GM21786 (cell line): ENCODE measurements around the gene ARMC6.
"Not testable (repeated sequence)": the region's sequence is repeated elsewhere in the genome, so short reads cannot be mapped to it uniquely, and the experiment has no call there.

Source experiments
- ATAC-seq: cut with Tn5 transposase; IDR thresholded peaks from one replicate; pipeline ENCODE4 v1.9.1; 2021; ENCODE audit not compliant: unreplicated experiment

Gene ARMC6

DNA sequence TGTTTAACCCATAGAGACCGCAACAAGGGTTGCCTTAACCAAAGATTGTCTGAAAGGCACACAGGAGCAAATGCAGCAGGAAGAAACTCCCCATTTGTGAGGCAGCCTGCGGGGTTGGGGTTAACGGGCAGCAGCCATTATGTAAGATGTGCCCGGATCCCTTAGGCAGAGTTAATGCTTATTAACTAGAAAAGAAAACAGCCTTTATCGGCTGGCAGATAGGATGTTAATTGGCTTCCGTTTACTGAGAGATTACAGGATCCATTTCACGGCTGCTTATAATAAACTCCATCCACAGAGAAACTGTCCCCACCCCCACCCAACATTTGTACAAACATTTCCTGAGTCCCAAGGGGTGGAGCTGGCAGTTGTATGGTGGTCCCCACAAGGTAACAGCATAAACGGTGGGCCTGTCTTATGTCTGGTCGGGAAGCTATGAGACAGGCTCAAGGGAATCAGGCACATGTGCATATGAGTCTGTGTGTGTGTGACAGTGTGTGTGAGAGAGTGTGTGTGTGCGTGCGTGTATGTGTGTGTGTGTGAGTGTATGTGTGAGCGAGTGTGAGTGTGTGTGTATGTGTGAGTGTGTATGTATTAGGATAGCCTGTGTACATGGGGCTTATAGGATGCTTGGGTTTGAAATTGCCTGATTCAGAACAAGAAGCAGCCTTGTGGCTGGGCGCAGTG, 40.9 kb downstream of the ARMC6 start:
- ATAC-seq: no peak

DNA sequence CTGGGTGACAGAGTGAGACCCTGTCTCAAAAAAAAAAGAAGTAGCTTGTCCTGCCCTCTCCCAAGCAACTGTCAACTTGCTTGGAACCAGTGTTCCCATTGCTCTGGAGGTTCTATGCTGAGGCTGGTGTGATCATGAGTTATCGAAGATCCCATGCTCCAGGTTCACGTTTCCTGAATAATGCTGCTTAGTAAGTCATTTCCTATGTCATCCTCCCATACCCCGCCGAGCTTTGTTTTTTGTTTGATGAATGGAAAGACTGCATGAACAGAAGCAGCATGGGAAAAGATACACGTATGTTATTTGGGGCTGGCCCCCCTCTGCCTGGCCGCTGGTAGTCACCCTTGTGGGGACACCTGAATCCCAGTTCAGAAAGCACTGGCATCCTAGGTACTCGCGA, 41.7 kb downstream of the ARMC6 start:
- no peak for ATAC-seq

DNA sequence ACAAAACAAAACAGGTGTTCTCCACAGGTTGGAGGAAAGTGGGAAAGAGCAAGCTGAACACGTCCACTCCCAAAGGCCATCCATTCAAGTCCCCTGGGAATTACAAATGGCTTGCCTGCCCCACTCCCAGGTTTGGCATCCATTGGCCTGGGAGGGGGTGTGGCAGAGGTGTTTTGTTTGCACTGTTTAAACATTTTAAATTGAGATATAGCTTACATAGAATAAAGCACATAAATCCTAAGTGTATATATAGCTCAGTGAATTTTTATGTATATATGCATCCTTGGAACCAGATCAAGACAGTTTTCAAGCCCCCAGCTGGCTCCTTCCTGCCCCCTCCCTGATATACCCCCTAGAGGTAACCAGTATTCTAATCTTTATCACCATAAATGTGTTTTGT, 43.1 kb downstream of the ARMC6 start:
- ATAC-seq: no peak

DNA sequence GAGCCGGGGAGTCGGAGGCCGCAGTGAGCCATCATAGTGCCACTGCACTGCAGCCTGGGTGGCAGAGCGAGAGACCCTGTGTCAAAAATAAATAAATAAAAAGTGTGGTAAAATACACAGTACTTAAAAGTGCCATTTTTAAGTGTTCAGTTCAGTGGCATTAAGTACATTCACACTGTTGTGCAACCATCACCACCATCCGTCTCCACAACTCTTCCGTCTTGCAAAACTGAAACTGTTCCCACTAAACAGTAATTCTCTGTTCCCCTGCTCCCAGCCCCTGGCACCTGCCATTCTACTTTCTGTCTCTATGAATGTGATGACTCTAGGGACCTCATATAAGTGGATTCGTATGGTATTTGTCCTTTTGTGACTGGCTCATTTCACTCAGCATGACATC, 43.7 kb downstream of the ARMC6 start:
- ATAC-seq: no peak

DNA sequence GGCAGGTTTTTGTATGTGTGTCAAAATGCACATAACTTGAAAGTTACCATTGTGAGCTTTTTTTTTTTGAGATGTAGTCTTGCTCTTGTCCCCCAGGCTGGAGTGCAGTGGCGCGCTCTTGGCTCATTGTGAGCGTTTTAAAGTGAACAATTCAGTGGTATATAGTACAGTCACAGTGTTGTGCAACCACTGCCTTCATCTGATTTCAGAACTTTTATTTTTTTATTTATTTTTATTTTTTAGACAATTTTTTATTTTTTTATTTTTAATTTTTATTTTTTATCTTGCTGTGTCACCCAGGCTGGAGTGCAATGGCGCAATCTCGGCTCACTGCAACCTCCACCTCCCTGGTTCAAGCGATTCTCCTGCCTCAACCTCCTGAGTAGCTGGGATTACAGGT, 45.4 kb downstream of the ARMC6 start:
- no peak for ATAC-seq

DNA sequence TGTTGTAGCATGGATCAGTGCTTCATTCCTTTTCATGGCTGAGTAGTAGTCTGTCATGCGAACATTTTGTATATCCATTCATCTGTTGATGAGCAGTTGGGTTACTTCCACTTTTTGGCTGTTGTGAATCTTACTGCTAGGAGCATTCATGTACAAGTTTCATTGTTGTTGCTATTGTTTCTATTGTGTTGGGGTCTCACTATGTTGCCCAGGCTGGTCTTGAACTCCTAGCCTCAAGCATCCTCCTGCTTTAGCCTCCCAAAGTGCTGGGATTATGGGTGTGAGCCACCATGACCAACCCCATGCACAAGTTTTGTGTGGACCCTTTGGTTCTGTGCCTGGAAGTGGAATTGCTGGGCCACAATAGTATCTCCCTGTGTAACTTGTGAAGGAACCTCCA, 46.2 kb downstream of the ARMC6 start:
- no peak for ATAC-seq

DNA sequence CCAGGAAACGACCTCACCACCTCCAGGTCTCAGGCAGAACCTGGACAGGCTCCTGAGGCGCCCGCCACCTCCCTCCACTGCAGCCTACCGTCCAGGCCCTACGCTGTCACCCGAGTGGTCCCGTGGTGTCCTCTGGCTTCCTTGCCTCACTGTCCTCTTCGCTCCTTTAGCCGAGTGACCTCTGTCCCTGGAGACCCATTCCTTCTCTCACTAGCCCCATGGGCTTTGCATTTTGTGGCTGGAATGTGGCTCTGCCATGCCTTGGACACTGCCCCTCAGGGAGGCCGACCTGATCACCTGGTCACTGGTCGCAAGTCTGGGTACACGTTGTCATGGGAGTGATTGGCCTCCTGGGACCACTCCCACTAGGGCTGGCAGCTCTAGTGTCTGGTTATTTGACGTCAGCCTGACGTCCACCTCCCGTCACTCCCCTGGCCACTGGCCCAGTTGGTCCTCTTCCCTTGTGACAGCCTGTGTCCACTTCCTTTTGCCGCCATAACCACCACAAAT, 48.3 kb downstream of the ARMC6 start:
- no peak for ATAC-seq

DNA sequence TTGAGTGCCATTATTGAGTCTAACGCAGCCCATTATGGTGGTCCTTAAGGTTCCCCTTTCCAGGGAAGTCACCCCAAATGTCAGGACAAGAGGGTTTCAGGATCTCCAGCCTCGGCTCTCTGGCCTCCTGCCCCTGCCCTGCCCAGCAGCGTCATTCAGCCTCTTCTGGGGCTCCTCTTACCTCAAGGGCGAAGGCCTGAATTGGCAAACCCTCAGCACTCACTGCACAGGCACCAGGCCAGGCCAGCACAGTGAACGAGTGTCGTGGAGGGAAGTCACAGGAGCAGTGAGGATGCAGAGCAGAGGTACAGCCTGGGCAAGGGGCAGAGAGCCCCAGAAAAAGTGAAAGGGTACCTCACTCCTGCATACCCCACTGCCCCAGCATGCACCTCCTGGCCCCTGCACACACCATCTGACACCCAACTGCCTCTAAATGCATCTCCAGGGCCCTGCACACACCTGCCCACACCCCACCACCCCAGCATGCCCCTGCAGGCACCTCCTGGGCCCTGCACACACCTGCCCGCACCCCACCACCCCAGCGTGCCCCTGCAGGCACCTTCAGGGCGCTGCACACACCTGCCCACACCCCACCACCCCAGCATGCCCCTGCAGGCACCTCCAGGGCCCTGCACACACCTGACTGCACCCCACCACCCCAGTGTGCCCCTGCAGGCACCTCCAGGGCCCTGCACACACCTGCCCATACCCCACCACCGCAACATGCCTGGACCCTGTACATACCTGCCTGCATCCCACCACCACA, 50.2 kb downstream of the ARMC6 start:
- ATAC-seq: no peak

DNA sequence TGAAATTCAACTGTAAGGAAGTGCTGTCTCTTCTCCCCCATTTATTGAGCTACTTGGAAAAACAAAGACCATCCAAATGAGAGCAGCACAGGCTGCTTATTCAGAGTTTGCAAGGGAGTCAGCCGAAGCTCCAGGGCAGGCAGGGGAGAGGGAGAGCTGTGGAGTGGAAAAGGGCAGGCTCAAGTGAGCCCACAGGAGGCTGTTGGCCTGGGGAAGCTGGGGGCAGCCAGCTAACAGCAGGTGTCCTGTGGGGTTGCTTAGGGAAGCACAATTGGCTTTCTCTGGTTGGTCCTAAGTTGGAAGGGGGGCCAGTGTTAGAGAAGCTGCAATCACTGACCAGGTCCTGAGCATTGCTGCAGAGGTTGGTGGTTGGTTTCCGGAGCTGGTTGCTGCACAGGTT, 54.3 kb downstream of the ARMC6 start:
- no peak for ATAC-seq

DNA sequence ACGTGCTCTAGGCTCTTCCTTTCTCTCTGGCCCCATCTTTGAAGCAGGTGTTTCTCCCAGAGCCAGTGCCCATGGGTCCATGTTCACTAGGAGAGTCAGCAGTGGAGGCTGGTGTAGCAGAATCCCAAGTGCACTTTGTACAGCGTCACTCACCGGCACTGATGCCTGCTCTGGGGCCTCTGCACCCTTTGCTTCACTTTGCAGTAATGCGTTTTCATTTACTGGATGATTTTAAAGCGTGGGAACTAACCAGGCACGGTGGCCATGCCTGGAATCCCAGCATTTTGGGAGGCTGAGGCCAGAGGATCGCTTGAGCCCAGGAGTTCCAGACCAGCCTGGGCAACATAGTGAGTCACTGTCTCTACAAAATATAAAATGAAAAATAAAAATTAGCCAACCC, 61.1 kb downstream of the ARMC6 start:
- ATAC-seq: no peak

DNA sequence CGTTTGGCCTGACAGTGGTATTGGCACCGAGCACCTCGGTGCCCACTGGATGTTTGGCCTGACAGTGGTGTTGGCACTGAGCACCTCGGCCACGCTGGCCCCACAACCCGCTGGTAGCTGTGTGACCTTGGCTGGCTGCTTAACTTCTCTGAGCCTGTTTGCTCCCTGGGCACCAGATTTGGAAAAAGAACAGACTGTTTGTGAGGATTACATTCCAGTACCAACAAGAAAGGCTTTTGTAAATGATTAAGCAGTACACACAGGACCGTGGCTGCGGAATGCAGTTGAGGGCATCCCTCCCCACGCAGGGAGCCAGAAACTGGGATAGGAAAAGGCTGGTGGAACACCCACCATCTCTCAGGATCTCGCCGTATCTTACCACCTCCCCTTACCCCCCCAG, 62.3 kb downstream of the ARMC6 start:
- no peak for ATAC-seq

DNA sequence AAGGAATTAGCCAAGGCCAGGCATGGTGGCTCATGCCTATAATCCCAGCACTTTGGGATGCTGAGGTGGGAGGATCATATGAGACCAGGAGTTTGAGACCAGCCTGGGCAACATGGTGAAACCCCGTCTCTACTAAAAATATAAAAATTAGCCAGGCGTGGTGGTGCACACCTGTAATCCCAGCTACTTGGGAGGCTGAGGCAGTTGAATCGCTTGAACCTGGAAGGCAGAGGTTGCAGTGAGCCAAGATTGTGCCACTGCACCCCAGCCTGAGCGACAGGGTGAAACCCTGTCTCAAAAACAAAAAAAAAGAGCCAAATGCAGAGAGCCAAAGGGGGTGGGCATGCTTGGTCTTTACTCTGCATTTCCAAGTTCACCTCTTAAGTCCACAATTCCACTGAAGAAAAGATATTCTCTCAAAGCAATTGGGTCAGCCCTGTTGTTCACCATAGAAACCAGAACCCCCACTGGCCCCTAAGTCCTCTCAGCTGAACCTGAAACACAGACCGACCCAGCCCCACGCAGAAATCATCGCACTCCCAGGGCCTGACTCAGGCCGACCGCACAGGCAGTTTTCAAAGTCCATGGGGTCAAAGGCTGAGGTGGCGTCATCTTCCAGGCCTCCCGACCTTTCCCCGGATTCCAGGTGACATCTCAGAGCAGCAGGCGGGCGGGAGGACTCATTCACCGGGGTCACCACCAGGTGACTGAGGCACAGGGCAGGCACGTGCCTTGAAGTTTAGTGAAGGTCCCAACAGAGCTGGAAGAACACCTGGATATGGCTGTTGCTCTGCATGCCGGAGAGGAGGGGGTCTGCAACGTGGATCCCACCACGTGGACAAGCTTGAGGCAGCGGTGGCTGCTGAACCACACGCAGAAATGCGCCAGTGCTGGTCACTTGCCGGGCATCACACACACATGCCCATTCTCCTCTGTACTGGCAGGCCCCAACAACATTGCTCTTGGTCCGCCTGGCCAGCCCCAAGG, 63.5 kb downstream of the ARMC6 start:
- ATAC-seq: no peak

DNA sequence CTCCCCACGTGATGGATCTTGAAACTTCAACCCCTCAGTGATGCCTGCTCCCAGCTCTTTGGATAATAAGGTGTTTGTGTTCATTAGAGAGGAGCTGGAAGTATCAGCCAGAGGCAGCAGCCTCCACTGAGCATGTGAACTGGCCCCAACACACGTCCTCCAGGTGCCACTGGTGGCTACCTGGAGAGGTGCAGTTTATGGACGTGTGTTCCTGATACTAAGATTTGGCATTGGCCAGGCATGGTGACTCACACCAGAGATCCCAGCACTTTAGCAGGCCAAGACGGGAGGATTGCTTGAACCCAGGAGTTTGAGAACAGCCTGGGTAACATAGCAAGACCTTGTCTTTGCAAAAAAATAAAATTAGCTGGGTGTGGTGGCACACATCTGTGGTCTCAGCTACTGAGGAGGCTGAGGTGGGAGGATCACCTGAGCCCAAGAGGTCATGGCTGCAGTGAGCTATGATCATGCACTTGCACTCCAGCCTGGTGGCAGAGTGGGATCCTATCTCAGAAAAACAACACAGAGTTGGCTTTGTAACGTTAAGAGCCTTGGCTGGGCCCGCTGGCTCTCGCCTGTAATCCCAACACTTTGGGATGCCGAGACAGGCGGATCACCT, 64.8 kb downstream of the ARMC6 start:
- ATAC-seq: no peak

DNA sequence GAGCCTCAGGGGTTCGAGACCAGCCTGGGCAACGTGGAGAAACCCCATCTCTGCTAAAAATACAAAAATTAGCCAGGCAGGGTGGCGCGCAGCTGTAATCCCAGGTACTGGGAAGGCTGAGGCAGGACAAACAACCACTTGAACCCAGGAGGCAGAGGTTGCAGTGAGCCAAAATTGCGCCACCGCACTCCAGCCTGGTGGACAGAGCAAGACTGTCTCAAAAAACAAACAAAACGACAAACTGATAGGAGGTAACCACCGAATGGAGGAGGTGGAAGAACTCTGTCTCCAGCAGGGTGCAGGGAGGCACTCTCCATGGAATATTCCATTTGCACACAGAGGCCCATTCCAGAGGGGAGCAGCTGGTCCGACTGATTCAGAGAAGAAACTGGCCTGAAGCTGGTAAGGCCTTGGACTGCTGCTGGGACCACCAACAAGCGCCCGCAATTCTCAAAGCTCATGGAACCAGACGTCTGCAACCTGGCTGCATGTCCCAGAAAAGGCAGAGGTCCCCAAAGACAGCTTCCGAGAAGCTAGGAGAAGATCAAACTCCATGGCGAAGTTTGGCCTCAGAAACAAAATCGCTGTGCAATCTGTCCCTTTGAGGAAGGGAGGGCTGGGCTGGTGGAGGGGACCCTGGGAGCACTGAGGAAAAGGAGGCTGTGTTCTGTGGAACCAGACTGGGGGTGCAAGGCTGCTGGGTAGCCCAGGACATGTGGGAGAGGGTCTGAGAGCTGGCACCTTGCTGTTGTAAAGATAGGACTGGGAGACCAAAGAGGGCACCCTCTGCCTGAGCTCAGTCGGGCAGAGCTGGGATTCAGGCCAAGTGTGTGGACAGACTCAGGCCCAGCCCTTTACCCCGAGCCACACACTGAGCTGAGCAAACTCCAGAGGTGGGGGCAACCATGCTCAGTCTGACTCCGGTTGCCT, 65.6 kb downstream of the ARMC6 start:
- ATAC-seq: no peak

DNA sequence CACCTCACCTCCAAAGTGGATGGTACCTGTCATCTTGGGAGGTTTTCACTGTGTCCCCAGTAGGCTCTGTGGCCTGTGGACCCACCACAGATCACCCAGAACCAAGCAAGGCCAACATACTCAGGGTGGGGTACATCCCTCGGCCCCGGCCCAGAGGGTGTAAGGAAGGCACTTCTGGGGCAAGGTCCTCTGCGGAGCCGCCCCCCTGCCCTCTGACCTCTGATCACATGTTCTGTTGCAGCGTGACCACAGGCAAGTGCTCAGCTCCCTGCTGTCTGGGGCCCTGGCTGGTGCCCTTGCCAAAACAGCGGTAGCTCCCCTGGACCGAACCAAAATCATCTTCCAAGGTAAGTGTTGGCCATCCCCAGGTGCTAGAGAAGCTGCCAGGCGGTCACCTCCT, 68.1 kb downstream of the ARMC6 start:
- ATAC-seq: no peak

DNA sequence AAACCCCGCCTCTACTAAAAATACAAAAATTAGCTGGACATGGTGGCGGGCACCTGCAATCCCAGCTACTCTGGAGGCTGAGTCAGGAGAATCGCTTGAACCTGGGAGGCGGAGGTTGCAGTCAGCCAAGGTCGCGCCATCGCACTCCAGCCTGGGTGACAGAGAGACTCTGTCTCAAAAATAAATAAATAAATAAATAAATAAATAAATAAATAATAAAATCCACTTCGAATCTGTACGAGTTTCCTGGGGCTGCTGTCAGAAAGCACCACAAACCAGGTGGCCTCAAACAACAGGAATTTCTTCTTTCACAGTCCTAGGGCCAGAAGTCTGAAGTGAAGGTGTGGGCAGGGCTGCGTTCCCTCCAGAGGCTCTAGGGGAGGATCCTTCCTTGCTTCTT, 69.2 kb downstream of the ARMC6 start:
- not testable (repeated sequence) for ATAC-seq

DNA sequence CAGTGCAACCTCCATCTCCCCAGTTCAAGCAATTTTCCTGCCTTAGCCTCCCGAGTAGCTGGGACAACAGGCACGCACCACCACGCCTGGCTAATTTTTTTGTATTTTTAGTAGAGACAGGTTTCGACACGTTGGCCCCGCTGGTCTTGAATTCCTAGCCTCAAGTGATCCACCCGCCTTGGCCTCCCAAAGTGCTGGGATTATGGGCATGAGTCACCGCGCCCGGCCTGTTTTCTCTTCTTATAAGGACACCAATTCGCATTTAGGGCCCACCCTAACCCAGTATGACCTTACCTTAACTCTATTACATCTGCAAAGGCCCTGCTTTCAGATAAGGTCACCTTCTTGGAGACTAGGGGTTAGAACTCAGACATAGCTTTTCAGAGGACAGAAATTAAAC, 69.8 kb downstream of the ARMC6 start:
- ATAC-seq: no peak

DNA sequence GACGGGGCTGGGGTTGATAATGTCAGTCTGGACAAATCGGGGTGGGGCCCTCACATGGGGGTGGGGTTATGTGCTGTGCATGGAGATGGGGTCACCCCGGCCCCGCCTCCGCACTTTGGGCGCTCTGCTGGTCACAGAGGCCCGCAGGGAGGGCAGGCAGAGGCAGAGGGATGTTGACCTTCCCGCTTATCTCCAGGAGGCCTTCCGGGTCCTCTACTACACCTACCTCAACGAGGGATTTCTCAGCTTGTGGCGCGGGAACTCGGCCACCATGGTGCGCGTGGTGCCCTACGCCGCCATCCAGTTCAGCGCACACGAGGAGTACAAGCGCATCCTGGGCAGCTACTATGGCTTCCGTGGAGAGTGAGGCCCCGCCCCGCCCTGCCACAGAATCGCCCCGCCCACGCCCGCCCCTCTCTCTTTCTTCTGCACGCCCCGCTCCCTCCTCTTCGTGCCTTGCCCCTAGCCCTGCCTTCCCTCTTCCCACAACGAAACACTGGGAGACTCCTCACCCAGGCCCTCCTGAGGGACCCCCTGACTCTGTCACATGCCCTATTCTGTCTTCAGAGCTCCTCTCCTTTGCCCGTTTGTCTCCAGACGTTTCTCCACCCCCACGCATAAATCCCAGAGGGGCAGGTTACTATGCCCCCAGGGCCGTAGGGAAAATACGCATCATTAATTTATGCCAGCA, 72.1 kb downstream of the ARMC6 start:
- no peak for ATAC-seq

DNA sequence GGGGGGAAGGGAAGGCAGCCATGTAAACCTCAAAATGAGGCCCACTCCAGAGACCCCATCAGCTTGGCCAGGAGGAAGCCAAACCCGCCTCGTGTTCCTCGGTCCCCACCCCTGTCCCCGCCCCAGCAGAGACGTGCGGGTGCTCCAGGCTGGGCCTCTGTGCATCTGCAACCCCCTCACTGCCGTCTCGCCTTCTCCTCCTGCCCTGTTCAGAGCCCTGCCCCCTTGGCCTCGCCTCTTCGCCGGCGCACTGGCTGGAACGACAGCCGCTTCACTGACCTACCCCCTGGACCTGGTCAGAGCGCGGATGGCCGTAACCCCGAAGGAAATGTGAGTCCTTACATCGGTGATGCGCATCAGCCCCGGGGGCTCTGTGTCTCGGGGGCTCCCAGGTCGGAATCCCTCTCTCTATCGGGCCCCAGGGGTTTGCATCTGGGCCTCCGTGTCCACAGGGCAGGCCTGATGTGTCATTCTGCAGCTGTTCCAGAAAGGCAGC, 72.7 kb downstream of the ARMC6 start:
- ATAC-seq: no peak
